Chondrocyte (in vitro differentiated cells): Measurements from ENCODE around the gene RMDN3. TPM values are rescaled to one million over a fixed set of nuclear protein-coding genes. Genes with fewer than 3 reads are reported as not detected.

Source experiments
- DNase-seq: peaks from one replicate; pipeline ENCODE4 v3.0.0; 2021; ENCODE audit warnings: mixed read lengths, low spot score
- H3K27ac Mint-ChIP-seq: one replicate; pipeline ENCODE4 v1.8.0; 2021; ENCODE audit warnings: mild to moderate bottlenecking, moderate library complexity, mixed read lengths; ENCODE audit not compliant: unreplicated experiment
- H3K27me3 Mint-ChIP-seq: 2 replicates; pipeline ENCODE4 v1.8.0; 2021; ENCODE audit warnings: low read depth, mixed read lengths
- H3K36me3 Mint-ChIP-seq: 2 replicates; pipeline ENCODE4 v1.8.0; 2021; ENCODE audit warnings: low read depth, mixed read lengths
- H3K4me1 Mint-ChIP-seq: 2 replicates; pipeline ENCODE4 v1.8.0; 2021; ENCODE audit warnings: low read depth, mild to moderate bottlenecking, mixed read lengths
- H3K4me3 Mint-ChIP-seq: one replicate; pipeline ENCODE4 v1.8.0; 2021; ENCODE audit warnings: mild to moderate bottlenecking, moderate library complexity, mixed read lengths; ENCODE audit not compliant: unreplicated experiment
- H3K9me3 Mint-ChIP-seq: 2 replicates; pipeline ENCODE4 v1.8.0; 2021; ENCODE audit warnings: low read depth, mixed read lengths
- CTCF ChIP-seq: fragments of 200-600 bp; sonication (generic); IDR thresholded peaks from 2 replicates; pipeline ENCODE4 v1.5.0; 2021; ENCODE audit warnings: antibody characterized with exemption, mild to moderate bottlenecking, moderate library complexity
- total RNA-seq: library from RNA; stranded (reverse); gene quantifications from 3 replicates; pipeline ENCODE4 v1.2.1, GENCODE V29; 2021

RMDN3 gene
- total RNA-seq, 1 donor from 2014 or later: 30.1 TPM

- no peak overlapping the region for H3K27ac Mint-ChIP-seq
- H3K4me1 Mint-ChIP-seq: peaks cover 15% of the 10 kb centered on the region
- no peak for DNase-seq
- no peak for TF ChIP-seq CTCF
- peaks cover 7% of the 10 kb centered on the region for H3K36me3 Mint-ChIP-seq
- no peaks in the 10 kb centered on the region for H3K27me3 Mint-ChIP-seq
- no peaks in the 10 kb centered on the region for H3K9me3 Mint-ChIP-seq
- H3K4me3 Mint-ChIP-seq: no peak overlapping the region
Observed at GRCh38 chr15:40796041-40796440, 41.0 kb upstream of the RMDN3 start.

GRCh38 chr15:40793216-40793989 is 38.3 kb upstream of the RMDN3 start:
- no peak for DNase-seq
- peaks cover 19% of the 10 kb centered on the region for H3K4me1 Mint-ChIP-seq
- TF ChIP-seq CTCF: no peak
- no peaks in the 10 kb centered on the region for H3K27me3 Mint-ChIP-seq
- H3K9me3 Mint-ChIP-seq: no peaks in the 10 kb centered on the region
- H3K27ac Mint-ChIP-seq: peak overlapping the region; percentile 65
- peaks cover 3% of the 10 kb centered on the region for H3K36me3 Mint-ChIP-seq
- H3K4me3 Mint-ChIP-seq: no peak overlapping the region

- Mint-ChIP-seq H3K9me3 (no peaks in the 10 kb centered on the region), H3K27me3 (no peaks in the 10 kb centered on the region), H3K4me1 (peaks cover 23% of the 10 kb centered on the region), H3K27ac (no peak overlapping the region), H3K4me3 (no peak overlapping the region), H3K36me3 (peaks cover 2% of the 10 kb centered on the region)
- DNase-seq: no peak
- TF ChIP-seq CTCF: no peak
Observed at GRCh38 chr15:40792394-40792793, 37.3 kb upstream of the RMDN3 start.

GRCh38 chr15:40790718-40791117 is 35.7 kb upstream of the RMDN3 start:
- H3K27ac Mint-ChIP-seq: no peak overlapping the region
- peaks cover 32% of the 10 kb centered on the region for H3K4me1 Mint-ChIP-seq
- TF ChIP-seq CTCF: no peak
- DNase-seq: no peak
- peaks cover 2% of the 10 kb centered on the region for H3K36me3 Mint-ChIP-seq
- H3K4me3 Mint-ChIP-seq: no peak overlapping the region
- no peaks in the 10 kb centered on the region for H3K9me3 Mint-ChIP-seq
- no peaks in the 10 kb centered on the region for H3K27me3 Mint-ChIP-seq

GRCh38 chr15:40789999-40790398 is 34.9 kb upstream of the RMDN3 start:
- H3K27me3 Mint-ChIP-seq: no peaks in the 10 kb centered on the region
- H3K27ac Mint-ChIP-seq: no peak overlapping the region
- H3K9me3 Mint-ChIP-seq: no peaks in the 10 kb centered on the region
- peaks cover 28% of the 10 kb centered on the region for H3K4me1 Mint-ChIP-seq
- DNase-seq: no peak
- no peak for TF ChIP-seq CTCF
- peaks cover 2% of the 10 kb centered on the region for H3K36me3 Mint-ChIP-seq
- H3K4me3 Mint-ChIP-seq: no peak overlapping the region
